GM12801 (cell line): Measurements from ENCODE around the gene KRT10.

Experiments
- TF ChIP-seq, protein P1 (sequence below): IDR thresholded peaks from one replicate; pipeline ENCODE4 v1.5.1; 2011; ENCODE audit warnings: control low read depth; ENCODE audit not compliant: insufficient read length; ENCODE audit errors: extremely low read depth

The KRT10 gene

GRCh38 chr17:40791111-40791510 lies 31.3 kb downstream of the KRT10 start:
- TF ChIP-seq, protein P1, sequence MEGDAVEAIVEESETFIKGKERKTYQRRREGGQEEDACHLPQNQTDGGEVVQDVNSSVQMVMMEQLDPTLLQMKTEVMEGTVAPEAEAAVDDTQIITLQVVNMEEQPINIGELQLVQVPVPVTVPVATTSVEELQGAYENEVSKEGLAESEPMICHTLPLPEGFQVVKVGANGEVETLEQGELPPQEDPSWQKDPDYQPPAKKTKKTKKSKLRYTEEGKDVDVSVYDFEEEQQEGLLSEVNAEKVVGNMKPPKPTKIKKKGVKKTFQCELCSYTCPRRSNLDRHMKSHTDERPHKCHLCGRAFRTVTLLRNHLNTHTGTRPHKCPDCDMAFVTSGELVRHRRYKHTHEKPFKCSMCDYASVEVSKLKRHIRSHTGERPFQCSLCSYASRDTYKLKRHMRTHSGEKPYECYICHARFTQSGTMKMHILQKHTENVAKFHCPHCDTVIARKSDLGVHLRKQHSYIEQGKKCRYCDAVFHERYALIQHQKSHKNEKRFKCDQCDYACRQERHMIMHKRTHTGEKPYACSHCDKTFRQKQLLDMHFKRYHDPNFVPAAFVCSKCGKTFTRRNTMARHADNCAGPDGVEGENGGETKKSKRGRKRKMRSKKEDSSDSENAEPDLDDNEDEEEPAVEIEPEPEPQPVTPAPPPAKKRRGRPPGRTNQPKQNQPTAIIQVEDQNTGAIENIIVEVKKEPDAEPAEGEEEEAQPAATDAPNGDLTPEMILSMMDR: no peak

- TF ChIP-seq, protein P1: no peak
These were observed 40.0 kb downstream of the KRT10 start, which contains the start of gene KRT27 for GRCh38 chr17:40782450-40782849. TSS of gene KRT27 (minus strand) at chr17:40782550. CDS start at chr17:40782493, 57 bp downstream.

- TF ChIP-seq, protein P1: no peak
These were observed 43.1 kb downstream of the KRT10 start for GRCh38 chr17:40779181-40779909.

DNA sequence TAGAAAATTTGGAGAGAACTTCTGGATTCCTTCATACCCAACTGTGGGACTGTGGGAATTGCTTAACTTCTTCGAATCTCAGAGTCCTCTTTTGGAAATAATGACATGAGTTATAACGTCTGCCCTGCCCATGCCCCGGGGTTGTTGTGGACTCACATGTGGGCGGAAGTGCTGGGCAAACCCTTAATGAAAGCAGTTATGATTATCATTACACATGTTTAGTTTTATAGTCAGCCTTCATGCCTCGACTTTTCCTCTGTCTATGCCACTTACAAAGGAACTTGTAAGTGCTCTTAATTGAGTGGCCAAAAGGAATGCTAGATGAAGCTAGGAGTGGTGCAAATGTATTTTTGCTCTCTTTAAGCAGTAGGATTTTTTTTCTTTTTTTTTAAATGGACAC lies 44.0 kb downstream of the KRT10 start:
- TF ChIP-seq, protein P1: no peak

DNA sequence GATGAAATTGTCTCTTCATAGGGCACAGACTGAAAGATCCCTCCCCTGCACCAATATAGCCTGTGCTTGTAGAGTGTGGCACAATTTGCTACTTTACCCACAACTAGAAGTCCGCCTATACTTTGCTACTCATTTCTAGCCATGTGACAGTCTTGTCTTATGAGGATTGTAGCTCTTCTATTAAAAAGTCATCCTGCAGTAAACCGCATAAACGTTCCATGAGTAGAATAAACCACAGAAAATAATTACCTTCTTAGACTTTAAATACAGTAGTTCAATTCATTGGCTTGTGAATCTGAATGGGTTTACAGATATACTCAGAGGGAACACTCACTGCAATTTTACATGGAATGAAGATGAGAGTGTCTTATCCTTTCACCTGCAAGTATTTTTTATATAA lies 44.4 kb downstream of the KRT10 start:
- TF ChIP-seq, protein P1: no peak

DNA sequence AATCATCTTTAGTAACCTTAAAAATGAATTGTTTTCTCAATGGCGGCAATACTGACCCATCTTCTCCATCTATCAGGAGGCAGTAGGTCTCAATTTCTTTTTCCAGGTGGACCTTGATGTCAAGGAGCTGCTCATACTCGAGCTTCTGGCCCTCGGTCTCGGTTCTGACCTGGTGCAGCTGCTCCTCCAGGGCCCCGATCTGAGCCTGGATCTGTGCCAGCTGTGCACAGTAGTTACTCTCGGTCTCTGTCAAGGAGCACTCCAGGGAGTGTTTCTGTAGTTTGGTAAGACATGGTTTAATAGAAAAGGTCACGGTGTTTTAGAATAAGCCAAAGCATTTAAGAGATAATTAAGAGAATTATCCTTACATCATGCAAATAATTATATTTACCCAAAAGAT lies 45.0 kb downstream of the KRT10 start:
- TF ChIP-seq, protein P1: no peak

GRCh38 chr17:40775945-40776344 lies 46.5 kb downstream of the KRT10 start:
- TF ChIP-seq, protein P1: no peak

- TF ChIP-seq, protein P1: no peak
These were observed 50.3 kb downstream of the KRT10 start, which contains the start of gene KRT26 for GRCh38 chr17:40772101-40772500. TSS of gene KRT26 (minus strand) at chr17:40772201. CDS start at chr17:40772113, 88 bp downstream.
